Measurements from ENCODE around the gene ADCK2.

ADCK2 gene

DNA sequence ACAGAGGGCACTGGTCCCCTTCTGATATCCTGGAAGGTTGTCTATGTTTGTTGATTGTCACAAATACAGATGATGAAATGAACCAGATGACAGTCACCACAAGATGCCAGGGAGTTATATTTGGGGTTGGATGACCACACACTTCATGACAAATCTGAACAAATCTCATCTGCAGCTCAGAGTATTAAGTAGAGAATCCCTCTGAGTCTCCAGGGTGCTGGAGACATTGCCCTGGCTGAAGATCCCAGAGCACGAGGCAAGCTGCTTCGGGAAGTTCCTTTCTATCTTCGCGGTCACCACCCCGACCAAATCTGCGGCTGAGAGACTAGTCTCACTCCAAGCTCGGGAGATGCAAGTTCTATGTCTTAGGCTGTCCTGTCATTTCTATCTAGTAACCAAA, 41.1 kb upstream of the ADCK2 start:
- ChIA-PET POLR2A (no interaction called here), CTCF (no interaction called here)
- DNase-seq (ENCODE audit: extremely low spot score), result no peak
- TF ChIP-seq CTCF (IDR thresholded peaks at IDR 0.05; ENCODE audit: control extremely low read depth, extremely low read depth, low read depth, missing control alignments), result no peak

GRCh38 chr7:140635345-140635744, 37.4 kb upstream of the ADCK2 start:
- POLR2A ChIA-PET, result no interaction called here
- CTCF ChIA-PET, result interaction anchor here (0.7 kb wide), 1 partner anchor 1550 kb away, joined by 3 read pairs; no protein-coding TSS in a partner anchor
- DNase-seq (ENCODE audit: extremely low spot score), result no peak
- no peak for TF ChIP-seq CTCF (IDR thresholded peaks at IDR 0.05; ENCODE audit: control extremely low read depth, extremely low read depth, low read depth, missing control alignments)

DNA sequence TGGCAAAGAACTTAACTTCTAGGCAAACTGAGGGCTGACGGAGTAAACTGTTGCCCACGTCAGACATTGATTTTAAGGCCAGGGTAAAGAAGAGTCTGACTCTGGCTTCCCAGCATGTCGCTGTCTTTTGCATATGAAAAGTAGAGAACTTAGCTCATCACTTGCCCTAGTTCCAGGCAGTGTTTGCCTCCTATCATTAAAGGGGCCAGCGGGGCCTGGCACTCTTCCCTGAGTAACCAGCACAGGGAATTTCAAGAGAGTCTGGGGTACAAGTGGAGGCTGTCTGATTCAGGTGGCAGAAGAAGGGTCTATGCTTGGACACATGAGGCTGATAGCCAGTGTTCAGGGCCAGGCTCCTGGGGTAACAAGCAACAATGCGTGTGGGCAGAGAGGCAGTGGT, 36.9 kb upstream of the ADCK2 start:
- ChIA-PET POLR2A (no interaction called here), CTCF (no interaction called here)
- DNase-seq (ENCODE audit: extremely low spot score), result no peak
- no peak for TF ChIP-seq CTCF (IDR thresholded peaks at IDR 0.05; ENCODE audit: control extremely low read depth, extremely low read depth, low read depth, missing control alignments)

- no peak for TF ChIP-seq CTCF (IDR thresholded peaks at IDR 0.05; ENCODE audit: control extremely low read depth, extremely low read depth, low read depth, missing control alignments)
- DNase-seq (ENCODE audit: extremely low spot score), result no peak
- ChIA-PET CTCF (no interaction called here), POLR2A (no interaction called here)
Measured at GRCh38 chr7:140637400-140637799, 35.3 kb upstream of the ADCK2 start.

DNA sequence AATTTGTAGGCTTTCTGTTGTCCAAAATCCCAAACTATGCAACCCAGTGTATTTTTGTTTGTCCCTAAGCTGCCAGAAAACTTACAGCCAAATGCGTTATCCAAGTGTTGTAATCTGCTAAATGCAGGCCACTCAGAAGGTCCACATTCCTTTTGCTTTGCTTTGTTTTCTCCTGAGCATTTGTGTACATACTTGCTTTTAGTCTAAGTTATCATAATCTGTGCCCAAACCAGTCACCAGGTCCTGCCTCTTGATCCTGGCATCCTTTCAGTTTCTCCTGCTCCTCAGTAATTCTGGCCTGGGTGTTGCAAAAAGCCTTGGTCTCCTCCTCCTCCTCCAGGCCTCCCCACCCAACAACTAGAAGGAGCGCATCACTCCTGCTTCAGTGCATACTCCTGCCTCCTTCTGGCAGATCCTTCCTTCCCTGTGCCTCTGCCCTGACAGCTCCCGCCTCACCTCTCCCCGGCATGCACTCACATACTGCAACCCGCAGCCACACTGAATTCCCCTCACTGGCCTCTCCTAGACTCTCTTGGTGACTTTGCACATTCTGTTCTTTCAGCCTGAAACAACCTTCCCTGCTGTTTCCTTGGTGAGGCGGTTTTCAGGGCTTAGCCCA, 34.5 kb upstream of the ADCK2 start:
- no peak for TF ChIP-seq CTCF (IDR thresholded peaks at IDR 0.05; ENCODE audit: control extremely low read depth, extremely low read depth, low read depth, missing control alignments)
- ChIA-PET CTCF (no interaction called here), POLR2A (no interaction called here)
- DNase-seq (ENCODE audit: extremely low spot score), result no peak

- TF ChIP-seq CTCF (IDR thresholded peaks at IDR 0.05; ENCODE audit: control extremely low read depth, extremely low read depth, low read depth, missing control alignments), result no peak
- DNase-seq (ENCODE audit: extremely low spot score), result no peak
- CTCF ChIA-PET, result no interaction called here
- POLR2A ChIA-PET, result no interaction called here
Measured at GRCh38 chr7:140639366-140640053, 33.2 kb upstream of the ADCK2 start.

Measured in GM10248 (cell line).